Fibroblast of peridontal ligament (primary cell): ENCODE results near the gene CAMK4.

Source experiments
- DNase-seq: peaks from one replicate; pipeline ENCODE4 v3.0.0-alpha.2; 2010; ENCODE audit errors: extremely low read depth

The CAMK4 gene

DNA sequence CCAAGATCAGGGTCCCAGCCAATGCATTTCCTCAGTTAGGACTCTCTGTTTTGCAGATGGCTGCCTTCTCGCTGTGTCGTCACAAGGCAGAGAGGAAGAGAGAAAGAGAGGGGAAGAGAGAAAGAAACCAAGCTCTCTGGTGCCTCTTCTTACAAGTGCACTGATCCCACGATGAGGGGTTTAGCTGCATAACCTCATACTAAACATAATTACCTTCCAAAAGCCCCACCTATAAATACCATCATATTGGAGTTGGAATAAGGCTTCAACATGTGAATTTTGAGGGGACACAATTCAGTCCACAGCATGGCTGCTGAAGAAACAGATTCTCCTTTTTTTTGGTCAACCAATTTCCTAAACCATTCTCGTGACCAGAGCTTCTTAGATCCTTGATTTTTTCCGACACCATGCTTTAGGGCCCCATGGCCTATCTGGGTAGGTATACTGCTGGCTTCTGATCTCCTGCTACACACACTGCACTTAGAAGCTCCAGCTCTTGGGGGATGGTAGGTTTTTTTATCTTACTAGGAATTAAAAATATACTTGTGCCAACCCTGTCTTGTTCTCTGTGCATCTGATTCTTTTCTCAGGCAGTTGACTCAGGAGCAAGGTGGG is 5.1 kb downstream of the CAMK4 start:
- DNase-seq, result no peak

GRCh38 chr5:111229871-111230810 is 6.0 kb downstream of the CAMK4 start:
- DNase-seq, result no peak

DNA sequence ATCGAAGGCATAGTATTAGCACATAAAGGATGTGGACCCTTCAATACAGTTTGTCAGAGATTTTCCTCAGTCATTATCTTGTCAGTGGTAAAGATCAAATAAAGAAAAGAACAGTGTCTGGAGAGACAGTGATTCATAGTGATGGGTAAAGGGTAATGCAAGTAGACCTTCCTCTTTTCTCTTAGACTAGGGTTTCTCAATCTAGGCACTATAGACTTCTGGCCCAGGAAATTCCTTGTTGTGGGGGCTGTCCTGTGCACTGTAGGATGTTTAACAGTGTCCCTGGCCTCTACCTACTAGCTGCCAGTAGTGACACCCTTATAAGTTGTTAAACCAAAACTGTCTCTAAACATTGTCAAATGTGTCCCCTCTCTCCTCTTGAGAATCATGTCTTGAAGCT is 6.9 kb downstream of the CAMK4 start:
- no peak for DNase-seq

GRCh38 chr5:111232311-111233051 is 8.3 kb downstream of the CAMK4 start:
- DNase-seq, result no peak

- DNase-seq, result no peak
Measured at GRCh38 chr5:111233052-111233374, 8.8 kb downstream of the CAMK4 start.

DNA sequence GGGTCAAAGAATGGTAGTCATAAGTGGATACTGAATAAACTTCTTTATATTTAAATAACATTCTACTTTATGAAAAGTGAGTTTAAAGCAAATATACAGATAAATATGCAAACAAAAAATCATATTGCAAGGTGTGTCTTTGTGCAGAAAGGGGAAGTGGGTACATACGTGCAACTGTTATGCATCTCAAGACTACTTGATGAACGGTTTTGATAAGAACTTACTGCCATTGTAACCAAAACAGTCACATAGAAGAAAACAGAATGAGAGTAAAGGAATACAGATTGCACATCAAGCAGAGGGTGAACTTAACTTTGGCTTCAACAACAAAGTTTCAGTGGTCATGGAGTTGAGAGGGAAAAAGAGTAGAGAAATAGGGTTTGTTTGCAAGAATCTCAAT is 9.9 kb downstream of the CAMK4 start:
- no peak for DNase-seq

DNA sequence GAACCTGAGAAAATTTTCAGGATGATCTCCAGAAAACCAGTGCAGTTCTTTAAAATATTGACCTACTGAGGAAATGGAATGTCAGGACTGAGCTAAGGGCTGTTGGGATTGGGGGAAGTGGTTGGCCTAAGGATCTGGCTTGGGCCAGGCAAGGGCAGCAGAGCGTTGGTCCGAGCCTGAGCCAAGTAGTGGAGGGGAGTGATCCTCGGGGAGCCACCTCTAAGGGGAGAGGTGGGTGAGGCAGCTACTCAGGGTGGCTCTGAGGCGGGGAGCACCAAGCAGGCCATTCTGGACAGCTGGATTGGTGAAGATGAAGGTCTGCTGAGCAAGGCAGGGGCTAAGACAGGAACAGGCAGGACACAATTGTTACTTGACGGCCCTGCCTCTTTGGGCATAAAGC is 11.5 kb downstream of the CAMK4 start:
- DNase-seq, result no peak

- no peak for DNase-seq
Measured at GRCh38 chr5:111236348-111236747, 12.2 kb downstream of the CAMK4 start.

DNA sequence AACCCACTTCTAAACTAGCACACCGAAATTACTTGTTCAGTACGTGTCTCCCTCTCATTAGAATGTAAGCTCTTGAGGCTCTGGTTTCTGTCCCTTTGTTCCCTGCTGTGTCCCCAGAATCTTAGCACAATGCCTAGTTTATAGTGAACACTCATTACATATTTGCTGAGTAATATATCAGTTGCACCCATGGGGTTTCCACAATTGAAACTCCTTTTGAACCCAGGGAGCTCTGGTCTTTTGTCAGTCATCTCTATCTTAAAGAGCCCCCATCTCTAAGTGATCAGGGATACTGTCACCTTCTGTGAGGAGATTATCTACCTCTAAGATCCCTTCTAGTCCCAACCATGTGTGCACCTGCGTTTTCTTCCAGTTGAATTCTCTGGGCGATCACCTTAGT is 12.8 kb downstream of the CAMK4 start:
- no peak for DNase-seq

DNA sequence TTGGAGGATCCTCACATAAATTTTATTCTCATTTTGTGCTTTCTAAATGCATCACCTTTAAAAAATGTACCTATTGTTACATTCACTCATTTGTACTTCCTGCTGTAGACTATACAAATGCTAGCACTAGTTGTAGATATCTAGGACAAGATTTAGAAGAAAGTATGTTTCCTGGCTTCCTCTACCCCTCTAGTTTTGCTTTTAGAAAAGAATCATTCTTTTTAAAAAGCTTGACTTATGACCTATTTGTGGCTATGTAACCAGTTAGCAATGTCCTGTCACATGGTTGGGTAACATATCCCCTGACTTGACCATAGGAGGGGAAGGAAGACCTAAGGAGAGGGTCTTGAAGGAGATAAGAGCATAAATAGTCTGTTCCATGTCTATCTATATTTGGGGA is 13.3 kb downstream of the CAMK4 start:
- DNase-seq, result peak; percentile 12

GRCh38 chr5:111238431-111239225 is 14.4 kb downstream of the CAMK4 start:
- no peak for DNase-seq

GRCh38 chr5:111241696-111242095 is 17.5 kb downstream of the CAMK4 start:
- no peak for DNase-seq

DNA sequence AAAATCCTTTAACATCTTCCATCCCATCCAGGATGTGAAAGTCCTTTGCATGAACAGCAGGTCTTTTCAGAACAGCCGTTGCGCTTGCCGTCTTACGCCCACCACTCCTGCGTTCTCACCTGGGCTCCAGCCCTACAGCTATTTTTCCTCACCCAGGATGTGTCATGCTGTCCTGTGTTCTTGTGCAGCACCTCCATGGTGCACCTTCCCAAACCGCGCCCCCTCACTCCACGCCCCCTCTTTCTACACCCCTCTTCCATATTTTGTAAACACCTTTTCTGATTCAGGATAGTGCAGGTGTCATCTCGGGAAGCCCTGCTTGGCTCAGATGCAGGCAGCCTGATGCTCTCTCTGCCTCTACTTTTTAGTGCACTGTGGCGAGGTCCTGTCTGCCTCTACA is 18.4 kb downstream of the CAMK4 start:
- no peak for DNase-seq

- no peak for DNase-seq
Measured at GRCh38 chr5:111243318-111243717, 19.1 kb downstream of the CAMK4 start.

- no peak for DNase-seq
Measured at GRCh38 chr5:111245654-111246053, 21.5 kb downstream of the CAMK4 start.

- no peak for DNase-seq
Measured at GRCh38 chr5:111246459-111246858, 22.3 kb downstream of the CAMK4 start.

- DNase-seq, result no peak
Measured at GRCh38 chr5:111248571-111248970, 24.4 kb downstream of the CAMK4 start.

- DNase-seq, result no peak
Measured at GRCh38 chr5:111251921-111252320, 27.7 kb downstream of the CAMK4 start.

DNA sequence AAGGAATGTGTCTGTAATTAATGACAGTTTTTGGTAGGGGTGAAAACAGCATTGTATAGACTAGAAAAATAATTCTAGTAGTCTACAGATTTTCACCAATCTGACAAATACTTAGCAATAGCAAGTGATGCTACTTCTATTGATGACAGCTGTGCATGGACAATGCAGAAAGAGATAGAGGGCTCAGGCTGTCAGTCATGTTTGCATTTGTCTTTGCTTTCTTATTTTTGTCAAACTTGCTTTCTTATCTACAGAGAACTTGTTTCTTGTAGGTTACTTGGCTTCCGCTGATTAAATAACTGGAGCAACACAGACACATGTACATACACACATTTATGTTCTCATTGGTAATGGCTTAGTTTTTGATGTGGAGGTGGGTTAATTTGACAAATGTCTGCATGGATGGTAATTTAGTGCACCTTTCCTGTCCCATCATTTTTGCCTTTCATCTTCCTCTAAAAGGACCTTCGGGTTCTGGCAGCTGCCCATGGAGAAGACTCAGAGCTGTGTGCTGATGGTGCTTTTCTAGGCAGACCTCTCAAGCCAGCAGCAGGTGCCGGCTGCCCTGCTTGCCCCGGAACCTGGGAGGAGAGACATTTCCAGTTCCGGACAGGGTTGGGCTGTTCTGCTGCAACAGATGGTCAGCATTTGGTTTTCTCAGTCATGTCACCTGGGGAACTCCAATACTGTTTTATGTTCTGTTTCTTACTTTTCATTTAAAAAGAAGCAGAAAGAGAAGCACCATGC is 28.8 kb downstream of the CAMK4 start:
- DNase-seq, result no peak

GRCh38 chr5:111254613-111255012 is 30.4 kb downstream of the CAMK4 start:
- peak; percentile 24 for DNase-seq

DNA sequence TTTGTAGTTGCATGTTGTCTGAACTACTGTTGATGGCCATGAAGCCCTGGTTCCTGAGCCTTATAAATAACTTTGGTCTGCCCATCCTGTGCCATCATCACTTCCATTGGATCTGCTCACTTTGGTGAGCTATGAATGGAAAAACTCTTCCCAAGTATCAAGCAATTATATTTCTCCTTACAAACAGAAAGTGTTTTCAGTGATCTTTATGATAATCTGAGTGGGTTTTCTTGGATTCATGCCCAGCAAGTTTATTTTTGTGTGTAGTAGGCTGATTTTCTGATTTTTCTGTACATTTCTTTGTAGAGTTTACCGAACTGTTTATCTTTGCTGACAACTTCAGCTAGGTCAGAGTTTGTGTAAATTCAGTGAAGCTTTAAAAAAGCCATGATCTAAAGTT is 31.0 kb downstream of the CAMK4 start:
- DNase-seq, result no peak
